ENCODE data around the gene PIP5KL1.
A peak's percentile ranks its signal among the peaks of the same experiment; 100 is the strongest.

Gene PIP5KL1

GRCh38 chr9:127931092-127931881 lies 710 bp upstream of the PIP5KL1 start:
- DNase-seq, result no peak

DNA sequence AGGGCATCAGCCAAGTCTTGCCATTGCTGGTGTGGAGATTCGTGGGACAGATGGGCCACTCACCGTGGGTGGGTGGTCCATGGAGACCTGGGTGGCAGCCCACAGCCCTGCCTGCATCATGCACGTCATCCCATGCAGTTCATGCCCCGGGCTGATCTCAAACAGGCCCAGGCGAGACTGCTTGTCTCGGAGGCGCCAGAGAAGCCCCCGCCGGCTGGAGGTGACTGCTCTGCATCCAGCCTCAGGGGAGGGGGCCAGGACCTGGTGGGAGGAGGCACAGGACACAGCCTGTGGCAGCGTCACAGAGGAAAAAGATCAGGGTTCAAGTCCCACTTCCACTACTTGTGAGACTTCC lies 975 bp downstream of the PIP5KL1 start:
- DNase-seq, result no peak

DNA sequence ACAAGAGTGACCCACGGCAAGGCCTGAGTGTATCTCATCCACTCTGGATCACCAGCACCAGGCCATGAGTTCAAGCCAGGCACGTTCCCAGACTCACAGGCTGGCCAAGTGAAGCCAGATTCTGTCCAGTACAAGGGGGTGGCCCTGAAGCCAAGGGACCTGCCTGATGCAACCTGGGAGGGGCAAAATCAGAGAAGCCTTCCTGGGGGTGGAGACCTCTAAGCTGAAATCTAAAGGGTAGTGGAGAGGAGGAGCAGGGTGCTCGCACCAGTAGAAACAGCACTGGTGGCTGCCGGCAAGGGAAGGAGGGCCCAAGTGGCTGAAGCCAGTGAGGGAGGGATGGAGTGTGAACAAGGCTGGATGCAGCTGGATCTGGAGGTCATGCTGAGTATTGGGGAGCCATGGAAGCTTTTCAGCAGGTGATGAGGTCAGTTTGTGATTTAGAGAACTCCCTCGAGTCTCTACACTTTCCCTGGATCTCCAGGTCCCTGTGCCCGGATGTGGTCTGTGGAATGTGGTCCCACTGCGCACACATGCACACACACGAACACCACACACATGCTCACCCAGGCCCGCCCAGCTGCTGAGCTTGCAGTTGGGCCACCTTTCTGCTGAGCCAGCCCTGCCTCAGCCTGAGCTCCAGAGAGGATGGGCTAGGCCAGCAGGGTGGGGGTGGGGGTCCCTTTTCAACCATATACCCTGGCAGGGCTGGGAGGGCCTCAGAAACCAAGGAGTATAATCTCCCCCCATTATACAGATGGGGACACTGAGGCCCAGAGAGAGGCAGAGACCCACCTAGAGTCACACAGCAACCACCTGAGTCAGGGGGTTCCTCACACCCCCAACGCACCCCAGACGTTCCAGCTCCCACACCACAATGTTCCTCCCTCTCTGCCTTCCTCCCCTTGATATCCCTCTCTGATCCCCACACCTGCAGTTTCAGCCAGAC lies 1.6 kb downstream of the PIP5KL1 start:
- DNase-seq, result no peak

DNA sequence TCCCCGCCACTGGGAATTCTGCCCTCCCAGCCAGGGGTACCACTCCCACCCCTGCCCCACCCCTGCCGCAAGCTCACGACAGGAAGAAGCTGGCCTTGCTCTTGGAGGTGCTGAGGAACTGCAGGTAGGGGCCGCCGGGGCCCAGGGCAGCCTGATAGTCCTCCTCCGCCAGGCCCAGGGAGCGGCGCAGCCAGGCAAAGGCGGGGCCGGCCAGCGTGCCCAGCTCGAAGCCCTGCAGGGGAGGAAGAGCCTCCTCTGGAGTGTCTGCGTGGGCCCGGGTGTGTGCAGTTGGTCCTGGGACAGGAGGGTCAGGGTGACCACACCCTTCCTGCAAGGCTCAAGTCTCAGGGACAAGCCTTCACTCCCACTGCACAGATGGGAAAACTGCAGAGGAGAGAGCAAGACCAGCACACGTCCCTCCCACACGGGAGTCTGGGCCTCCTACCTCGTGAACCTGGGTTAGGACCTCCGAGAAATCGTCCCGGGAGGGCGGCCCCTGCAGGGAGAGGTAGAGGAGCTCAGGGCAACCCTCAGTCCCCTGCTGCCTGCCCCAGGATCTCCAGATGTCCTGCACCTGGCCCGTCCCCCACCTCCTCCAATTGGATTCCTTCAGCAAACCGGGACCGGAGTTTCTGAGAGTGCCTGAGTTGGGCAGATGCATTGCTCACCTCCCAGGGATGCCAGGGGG lies 2.4 kb downstream of the PIP5KL1 start:
- DNase-seq, result peak in 3 of 4 experiments; percentile 30 to 70 (median 60)

DNA sequence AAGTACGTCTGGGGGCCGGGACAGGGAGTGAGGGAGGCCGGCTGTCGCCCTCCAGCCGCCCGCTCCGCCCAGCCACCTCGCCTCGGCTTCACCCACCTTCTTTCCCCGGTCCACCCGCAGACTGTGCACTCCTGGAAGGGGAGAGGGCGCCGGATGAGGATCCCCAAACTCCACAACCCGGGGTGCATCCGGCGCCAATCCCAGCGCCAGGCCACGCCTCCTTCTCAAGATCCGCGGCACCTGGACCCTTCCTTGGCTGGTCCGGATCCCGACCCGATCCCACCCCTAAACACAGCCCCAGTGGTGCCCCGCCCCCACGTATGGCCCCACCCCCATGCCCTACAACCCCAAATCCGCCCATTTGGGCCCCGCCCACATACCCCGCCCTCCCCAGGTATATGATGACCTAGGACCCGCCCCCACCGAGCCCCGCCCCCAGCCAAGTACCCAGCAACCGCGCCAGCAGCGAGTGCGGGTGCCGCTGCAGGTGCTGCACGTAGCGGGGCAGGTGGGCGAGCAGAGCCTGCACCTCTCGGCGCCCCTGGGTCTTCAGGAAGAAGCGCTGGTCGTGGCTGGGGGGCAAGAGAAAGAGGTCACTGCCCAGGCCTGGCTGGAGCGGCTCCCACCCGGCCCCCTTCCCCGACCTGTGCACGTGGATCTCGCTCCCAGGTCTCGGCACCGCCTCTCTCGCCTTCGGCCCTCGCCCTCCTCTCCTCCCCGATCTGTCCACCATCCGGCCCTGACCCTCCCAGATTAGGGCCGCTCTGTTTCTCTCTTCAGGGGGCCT lies 3.2 kb downstream of the PIP5KL1 start:
- no peak for DNase-seq

DNA sequence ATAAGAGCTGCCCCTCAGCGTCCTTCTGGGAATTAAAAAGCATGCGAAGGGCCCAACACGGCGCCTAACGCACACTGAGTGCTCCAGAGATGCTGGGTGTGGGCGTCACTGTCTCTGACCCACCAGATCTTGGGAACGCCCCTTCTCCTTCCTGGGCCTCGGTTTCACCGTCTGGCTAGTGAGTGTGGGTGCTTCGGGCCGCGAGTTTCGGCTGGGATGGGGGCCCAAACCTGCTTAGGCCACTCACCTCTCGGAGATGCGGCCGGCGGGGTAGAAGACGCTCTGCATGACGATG lies 3.7 kb downstream of the PIP5KL1 start:
- DNase-seq, result peak in 1 of 4 experiments; percentile 20

DNA sequence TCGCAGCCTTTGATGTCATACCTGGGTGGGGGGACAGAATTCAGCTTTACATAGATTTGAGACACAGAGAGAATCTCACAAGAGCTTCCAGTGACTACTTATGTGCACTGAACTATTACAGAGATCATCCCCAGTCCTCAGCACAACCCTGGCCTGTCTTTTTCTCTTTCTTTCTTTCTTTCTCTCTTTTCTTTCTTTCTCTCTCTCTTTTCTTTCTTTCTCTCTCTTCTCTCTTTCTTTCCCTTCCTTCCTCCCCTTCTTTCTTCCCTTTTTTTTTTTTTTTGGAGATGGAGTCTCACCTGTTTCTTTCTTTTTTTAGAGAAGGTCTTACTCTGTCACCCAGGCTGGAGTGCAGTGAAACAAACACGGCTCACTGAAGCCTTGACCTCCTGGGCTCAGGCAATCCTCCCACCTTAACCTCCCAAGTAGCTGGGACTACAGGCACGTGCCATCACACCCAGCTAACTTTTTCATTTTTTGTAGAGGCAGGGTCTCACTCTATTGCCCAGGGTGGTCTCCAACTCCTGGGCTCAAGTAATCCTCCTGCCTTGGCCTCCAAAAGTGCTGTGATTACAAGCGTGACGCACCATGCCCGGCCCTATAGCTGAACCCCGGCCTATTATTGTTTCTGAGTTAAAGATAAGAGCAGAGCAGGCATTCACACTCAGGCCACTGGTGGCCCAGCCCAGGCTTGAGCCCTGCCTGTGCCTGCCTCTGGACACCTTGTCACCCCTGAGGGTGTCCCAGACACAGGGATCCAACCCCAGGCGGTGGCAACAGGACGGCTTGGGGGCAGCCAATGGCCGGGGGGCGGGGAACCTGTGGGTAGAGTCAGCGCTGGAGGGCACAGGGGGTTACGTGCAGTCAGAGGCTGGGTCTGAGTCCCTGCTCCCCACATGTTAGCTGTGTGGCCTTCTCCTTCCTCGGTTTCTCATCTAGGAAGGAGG lies 4.3 kb downstream of the PIP5KL1 start:
- no peak for DNase-seq

GRCh38 chr9:127924736-127925444 lies 5.7 kb downstream of the PIP5KL1 start:
- no peak for DNase-seq

DNA sequence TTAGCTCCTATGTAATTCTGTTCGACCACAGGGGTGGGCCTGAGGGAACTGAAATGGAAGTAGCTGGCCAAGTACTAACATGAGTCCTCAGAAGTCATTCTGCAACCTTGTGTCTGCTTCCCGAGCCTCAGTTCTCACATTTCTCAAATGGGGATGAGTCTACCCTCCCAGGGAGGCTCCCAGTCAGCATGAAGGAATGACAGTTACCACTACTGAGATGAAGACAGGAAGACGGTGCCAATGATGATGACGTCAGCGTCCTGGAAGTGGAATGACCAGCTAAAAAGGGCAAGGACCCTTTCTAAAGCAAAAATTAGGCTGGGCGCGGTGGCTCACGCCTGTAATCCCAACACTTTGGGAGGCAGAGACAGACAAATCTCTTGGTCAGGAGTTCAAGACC lies 6.8 kb downstream of the PIP5KL1 start:
- no peak for DNase-seq

GRCh38 chr9:127923046-127923445 lies 7.5 kb downstream of the PIP5KL1 start:
- DNase-seq, result no peak

- peak; percentile 66 to 83 (median 79) for DNase-seq
These were observed 8.9 kb downstream of the PIP5KL1 start for GRCh38 chr9:127921557-127922120.

- no peak for DNase-seq
These were observed 9.8 kb downstream of the PIP5KL1 start for GRCh38 chr9:127920794-127921193.

GRCh38 chr9:127919253-127919815 lies 11.2 kb downstream of the PIP5KL1 start:
- peak; percentile 88 to 96 (median 92) for DNase-seq

GRCh38 chr9:127918183-127919107 lies 12.1 kb downstream of the PIP5KL1 start:
- DNase-seq, result peak in 3 of 4 experiments; percentile 40 to 43 (median 42)

GRCh38 chr9:127917603-127918002 lies 13.0 kb downstream of the PIP5KL1 start:
- peak in 3 of 4 experiments; percentile 61 to 69 (median 66) for DNase-seq

- DNase-seq, result peak; percentile 96 to 99 (median 98)
These were observed 13.6 kb downstream of the PIP5KL1 start, which contains the start of gene ST6GALNAC4 for GRCh38 chr9:127916720-127917581. Gene ST6GALNAC4, minus strand, starts transcription at chr9:127917041. Its CDS starts 622 bp downstream, at chr9:127916419.

Data from suppressor macrophage (primary cell).